ENCODE measurements around the gene ZSWIM5.

- TF ChIP-seq, protein P1, sequence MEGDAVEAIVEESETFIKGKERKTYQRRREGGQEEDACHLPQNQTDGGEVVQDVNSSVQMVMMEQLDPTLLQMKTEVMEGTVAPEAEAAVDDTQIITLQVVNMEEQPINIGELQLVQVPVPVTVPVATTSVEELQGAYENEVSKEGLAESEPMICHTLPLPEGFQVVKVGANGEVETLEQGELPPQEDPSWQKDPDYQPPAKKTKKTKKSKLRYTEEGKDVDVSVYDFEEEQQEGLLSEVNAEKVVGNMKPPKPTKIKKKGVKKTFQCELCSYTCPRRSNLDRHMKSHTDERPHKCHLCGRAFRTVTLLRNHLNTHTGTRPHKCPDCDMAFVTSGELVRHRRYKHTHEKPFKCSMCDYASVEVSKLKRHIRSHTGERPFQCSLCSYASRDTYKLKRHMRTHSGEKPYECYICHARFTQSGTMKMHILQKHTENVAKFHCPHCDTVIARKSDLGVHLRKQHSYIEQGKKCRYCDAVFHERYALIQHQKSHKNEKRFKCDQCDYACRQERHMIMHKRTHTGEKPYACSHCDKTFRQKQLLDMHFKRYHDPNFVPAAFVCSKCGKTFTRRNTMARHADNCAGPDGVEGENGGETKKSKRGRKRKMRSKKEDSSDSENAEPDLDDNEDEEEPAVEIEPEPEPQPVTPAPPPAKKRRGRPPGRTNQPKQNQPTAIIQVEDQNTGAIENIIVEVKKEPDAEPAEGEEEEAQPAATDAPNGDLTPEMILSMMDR (optimal IDR thresholded peaks at IDR 0.05 in 1 of 3, IDR thresholded peaks at IDR 0.05 in 1 of 3, conservative IDR thresholded peaks at IDR 0.05 in 1 of 3; ENCODE audit: extremely low read depth in 1 of 3, insufficient read depth in 2 of 3, low read length in 3 of 3): no peak
- TF ChIP-seq EZH2 (IDR thresholded peaks at IDR 0.05; ENCODE audit: low read length): no peak
Measured at GRCh38 chr1:45067806-45068205, 138.6 kb downstream of the ZSWIM5 start.

Data from keratinocyte (primary cell).